ENCODE data around the gene CDH22. TPM values are rescaled to one million over a fixed set of nuclear protein-coding genes. Genes with fewer than 3 reads are reported as not detected.

CDH22 gene
- total RNA-seq, 2 donors from 2014 or later: 0.09 to 0.17 TPM

- intact Hi-C loops (cut with DNase I, micrococcal nuclease): no loop called here
- ATAC-seq: peak; percentile 70
- DNase-seq: no peak
These were observed 2.8 kb downstream of the CDH22 start for GRCh38 chr20:46305331-46305972.

GRCh38 chr20:46304852-46305251, 3.4 kb downstream of the CDH22 start:
- intact Hi-C loops (cut with DNase I, micrococcal nuclease): no loop called here
- ATAC-seq (no peak), DNase-seq (no peak)

- intact Hi-C loops (cut with DNase I, micrococcal nuclease): no loop called here
- ATAC-seq: no peak
- DNase-seq: no peak
These were observed 3.9 kb downstream of the CDH22 start for GRCh38 chr20:46304361-46304760.

- DNase-seq: no peak
- no peak for ATAC-seq
- intact Hi-C loops (cut with DNase I, micrococcal nuclease): no loop called here
These were observed 4.9 kb downstream of the CDH22 start for GRCh38 chr20:46303176-46303956.

- intact Hi-C loops (cut with DNase I, micrococcal nuclease): no loop called here
- no peak for ATAC-seq
- DNase-seq: no peak
These were observed 6.2 kb downstream of the CDH22 start for GRCh38 chr20:46302106-46302505.

- intact Hi-C loops (cut with DNase I, micrococcal nuclease): no loop called here
- ATAC-seq (no peak), DNase-seq (no peak)
These were observed 8.0 kb downstream of the CDH22 start for GRCh38 chr20:46300281-46300680.

- DNase-seq: no peak
- ATAC-seq: no peak
- intact Hi-C loops (cut with DNase I, micrococcal nuclease): no loop called here
These were observed 9.2 kb downstream of the CDH22 start for GRCh38 chr20:46299078-46299477.

GRCh38 chr20:46298374-46298773, 9.9 kb downstream of the CDH22 start:
- intact Hi-C loops (cut with DNase I, micrococcal nuclease): no loop called here
- ATAC-seq (no peak), DNase-seq (no peak)

- ATAC-seq (no peak), DNase-seq (no peak)
- intact Hi-C loops (cut with DNase I, micrococcal nuclease): no loop called here
These were observed 11.6 kb downstream of the CDH22 start for GRCh38 chr20:46296526-46297250.

GRCh38 chr20:46293084-46293483, 15.2 kb downstream of the CDH22 start:
- no peak for ATAC-seq
- no peak for DNase-seq
- intact Hi-C loops (cut with DNase I, micrococcal nuclease): no loop called here

- no peak for DNase-seq
- ATAC-seq: no peak
- intact Hi-C loops (cut with DNase I, micrococcal nuclease): no loop called here
These were observed 16.9 kb downstream of the CDH22 start for GRCh38 chr20:46291401-46291800.

GRCh38 chr20:46289432-46289831, 18.9 kb downstream of the CDH22 start:
- no peak for DNase-seq
- intact Hi-C loops (cut with DNase I, micrococcal nuclease): no loop called here
- ATAC-seq: no peak

GRCh38 chr20:46286977-46287376, 21.3 kb downstream of the CDH22 start:
- no peak for DNase-seq
- intact Hi-C loops (cut with DNase I, micrococcal nuclease): no loop called here
- no peak for ATAC-seq

- DNase-seq (no peak), ATAC-seq (no peak)
- intact Hi-C loops (cut with DNase I, micrococcal nuclease): no loop called here
These were observed 21.9 kb downstream of the CDH22 start for GRCh38 chr20:46286382-46286781.

- intact Hi-C loops (cut with DNase I, micrococcal nuclease): no loop called here
- DNase-seq: no peak
- no peak for ATAC-seq
These were observed 22.6 kb downstream of the CDH22 start for GRCh38 chr20:46285740-46286139.

GRCh38 chr20:46285072-46285471, 23.2 kb downstream of the CDH22 start:
- DNase-seq: no peak
- intact Hi-C loops (cut with DNase I, micrococcal nuclease): no loop called here
- no peak for ATAC-seq

- intact Hi-C loops (cut with DNase I, micrococcal nuclease): no loop called here
- ATAC-seq: no peak
- no peak for DNase-seq
These were observed 24.3 kb downstream of the CDH22 start for GRCh38 chr20:46284040-46284427.

GRCh38 chr20:46283426-46284039, 24.8 kb downstream of the CDH22 start:
- ATAC-seq (no peak), DNase-seq (no peak)
- intact Hi-C loops (cut with DNase I, micrococcal nuclease): no loop called here

GRCh38 chr20:46282669-46283068, 25.6 kb downstream of the CDH22 start:
- no peak for ATAC-seq
- intact Hi-C loops (cut with DNase I, micrococcal nuclease): no loop called here
- no peak for DNase-seq

GRCh38 chr20:46279103-46279502, 29.2 kb downstream of the CDH22 start:
- DNase-seq (no peak), ATAC-seq (no peak)
- intact Hi-C loops (cut with DNase I, micrococcal nuclease): no loop called here
